Fibroblast of lung (primary cell): ENCODE measurements around the gene PDXK.

ENCODE experiments used
- EZH2 ChIP-seq: IDR thresholded peaks from 2 replicates; pipeline ENCODE4 v1.5.1; 2012; ENCODE audit warnings: low read length, control low read depth, mild to moderate bottlenecking; ENCODE audit errors: missing control alignments
- TF ChIP-seq, protein P1 (sequence below), 2 donors: IDR thresholded peaks in 1 of 2; conservative IDR thresholded peaks in 1 of 2; 1 replicate in 1 of 2; 2 replicates in 1 of 2; pipeline ENCODE4 v1.5.1; 2011 to 2012; ENCODE audit warnings: low read length in 2 of 2, control low read depth in 1 of 2, inconsistent platforms in 1 of 2, low read depth in 1 of 2, mild to moderate bottlenecking in 1 of 2

DNA sequence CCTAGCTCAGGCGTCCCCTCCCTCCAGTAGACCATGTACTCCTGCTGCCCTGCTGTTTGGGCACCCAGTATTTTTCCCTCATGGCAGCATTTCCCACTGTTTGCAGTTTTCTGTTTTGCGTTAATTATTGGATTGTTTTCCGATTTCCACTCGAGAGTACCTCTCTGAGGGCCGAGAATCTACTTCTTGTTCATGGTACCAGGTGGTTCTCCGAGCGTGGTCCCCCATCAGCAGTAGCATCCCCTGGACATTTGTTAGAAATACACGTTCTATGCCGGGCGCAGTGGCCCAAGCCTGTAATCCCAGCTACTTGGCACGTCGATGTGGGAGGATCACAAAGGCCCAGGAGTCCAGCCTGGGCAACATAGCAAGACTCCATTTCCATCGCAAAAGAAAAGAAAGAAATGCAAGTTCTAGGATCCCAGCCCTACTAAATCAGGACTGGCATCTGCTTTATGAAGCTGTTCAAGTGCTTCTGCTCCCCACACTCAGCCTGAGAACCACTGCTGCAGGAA, 71.1 kb downstream of the PDXK start:
- TF ChIP-seq, protein P1, sequence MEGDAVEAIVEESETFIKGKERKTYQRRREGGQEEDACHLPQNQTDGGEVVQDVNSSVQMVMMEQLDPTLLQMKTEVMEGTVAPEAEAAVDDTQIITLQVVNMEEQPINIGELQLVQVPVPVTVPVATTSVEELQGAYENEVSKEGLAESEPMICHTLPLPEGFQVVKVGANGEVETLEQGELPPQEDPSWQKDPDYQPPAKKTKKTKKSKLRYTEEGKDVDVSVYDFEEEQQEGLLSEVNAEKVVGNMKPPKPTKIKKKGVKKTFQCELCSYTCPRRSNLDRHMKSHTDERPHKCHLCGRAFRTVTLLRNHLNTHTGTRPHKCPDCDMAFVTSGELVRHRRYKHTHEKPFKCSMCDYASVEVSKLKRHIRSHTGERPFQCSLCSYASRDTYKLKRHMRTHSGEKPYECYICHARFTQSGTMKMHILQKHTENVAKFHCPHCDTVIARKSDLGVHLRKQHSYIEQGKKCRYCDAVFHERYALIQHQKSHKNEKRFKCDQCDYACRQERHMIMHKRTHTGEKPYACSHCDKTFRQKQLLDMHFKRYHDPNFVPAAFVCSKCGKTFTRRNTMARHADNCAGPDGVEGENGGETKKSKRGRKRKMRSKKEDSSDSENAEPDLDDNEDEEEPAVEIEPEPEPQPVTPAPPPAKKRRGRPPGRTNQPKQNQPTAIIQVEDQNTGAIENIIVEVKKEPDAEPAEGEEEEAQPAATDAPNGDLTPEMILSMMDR (conservative IDR thresholded peaks at IDR 0.05 in 1 of 2, IDR thresholded peaks at IDR 0.05 in 1 of 2; ENCODE audit: low read depth in 1 of 2, low read length in 2 of 2), result no peak
- no peak for TF ChIP-seq EZH2
